Stimulated activated CD8-positive, alpha-beta memory T cell treated with anti-CD3 and anti-CD28 coated beads, Interleukin-15, amount 100 ng/mL, for 24 hours (primary cell): ENCODE data around the gene ZNF385C.
A peak's percentile ranks its signal among the peaks of the same experiment; 100 is the strongest.

Experiments used
- DNase-seq: peaks from one replicate; pipeline ENCODE4 v3.0.0-alpha.2; 2020; ENCODE audit warnings: low read depth

The ZNF385C gene

GRCh38 chr17:42125565-42125964 lies 27.3 kb upstream of the ZNF385C start:
- no peak for DNase-seq

- no peak for DNase-seq
These were observed 26.0 kb upstream of the ZNF385C start for GRCh38 chr17:42124256-42124655.

- no peak for DNase-seq
These were observed 24.4 kb upstream of the ZNF385C start, which contains the start of gene HSPB9 for GRCh38 chr17:42122371-42123303. Gene HSPB9, plus strand, starts transcription at chr17:42122804. Its CDS starts 47 bp downstream, at chr17:42122851.

GRCh38 chr17:42120770-42121769 lies 22.8 kb upstream of the ZNF385C start, which contains the start of gene KAT2A:
Gene KAT2A, minus strand, starts transcription at chr17:42121367. Its CDS starts 63 bp downstream, at chr17:42121304.
- DNase-seq: peak; percentile 49

- DNase-seq: no peak
These were observed 22.0 kb upstream of the ZNF385C start for GRCh38 chr17:42120161-42120769.

GRCh38 chr17:42119301-42119700 lies 21.0 kb upstream of the ZNF385C start:
- DNase-seq: no peak

GRCh38 chr17:42118545-42118944 lies 20.3 kb upstream of the ZNF385C start:
- no peak for DNase-seq

- DNase-seq: no peak
These were observed 19.8 kb upstream of the ZNF385C start for GRCh38 chr17:42118126-42118510.

- no peak for DNase-seq
These were observed 19.3 kb upstream of the ZNF385C start for GRCh38 chr17:42117397-42118125.

- peak; percentile 29 for DNase-seq
These were observed 18.6 kb upstream of the ZNF385C start for GRCh38 chr17:42116705-42117396.

GRCh38 chr17:42114118-42114517 lies 15.8 kb upstream of the ZNF385C start:
- DNase-seq: no peak

GRCh38 chr17:42113293-42114069 lies 15.2 kb upstream of the ZNF385C start:
- DNase-seq: no peak

GRCh38 chr17:42112552-42113176 lies 14.4 kb upstream of the ZNF385C start, which contains the start of gene DHX58:
Gene DHX58, minus strand, starts transcription at chr17:42112714. Its CDS starts 822 bp downstream, at chr17:42111892.
- peak; percentile 26 for DNase-seq

GRCh38 chr17:42111871-42112551 lies 13.7 kb upstream of the ZNF385C start:
- DNase-seq: no peak

GRCh38 chr17:42111265-42111636 lies 13.0 kb upstream of the ZNF385C start:
- no peak for DNase-seq

- DNase-seq: no peak
These were observed 12.3 kb upstream of the ZNF385C start for GRCh38 chr17:42110301-42111264.

GRCh38 chr17:42109086-42109485 lies 10.8 kb upstream of the ZNF385C start:
- DNase-seq: no peak
